MCF 10A (cell line): Measurements from ENCODE around the gene AFP. TPM values are rescaled to one million over a fixed set of nuclear protein-coding genes. Genes with fewer than 3 reads are reported as not detected.

Experiments used
- BruUV-seq: library from RNA; stranded (reverse); fragments of 400-500 nt; replicated peaks from 2 replicates; lab custom pipeline; 2021; lab: Mats Ljungman, UMichigan
- CTCF ChIA-PET: fragments of 300-600 bp; sonication (Branson Sonifier 250); formaldehyde crosslinking; extraction: SDS; loops from one replicate; lab custom pipeline; 2021; ENCODE audit warnings: antibody characterized with exemption, inconsistent platforms; lab: Yijun Ruan, JAX
- POLR2A ChIA-PET: fragments of 300-600, 350-650 bp; sonication (Branson Sonifier 250); formaldehyde crosslinking; extraction: SDS; loops from one replicate; lab custom pipeline; 2020; ENCODE audit warnings: antibody characterized with exemption, inconsistent platforms; lab: Yijun Ruan, JAX
- DNase-seq: peaks from one replicate; pipeline ENCODE4 v3.0.0-alpha.2; 2018; ENCODE audit not compliant: unreplicated experiment
- H3K27ac Mint-ChIP-seq: one replicate; pipeline ENCODE4 v1.8.0; 2022; ENCODE audit warnings: mild to moderate bottlenecking, low read depth, mixed read lengths; ENCODE audit not compliant: unreplicated experiment
- H3K27me3 Mint-ChIP-seq: one replicate; pipeline ENCODE4 v1.8.0; 2022; ENCODE audit warnings: mixed read lengths; ENCODE audit not compliant: insufficient read depth, unreplicated experiment
- H3K36me3 Mint-ChIP-seq: one replicate; pipeline ENCODE4 v1.8.0; 2022; ENCODE audit warnings: mild to moderate bottlenecking, moderate library complexity, mixed read lengths; ENCODE audit not compliant: insufficient read depth, unreplicated experiment
- H3K4me1 Mint-ChIP-seq: one replicate; pipeline ENCODE4 v1.8.0; 2022; ENCODE audit warnings: mixed read lengths; ENCODE audit not compliant: insufficient read depth, unreplicated experiment
- H3K4me3 Mint-ChIP-seq: one replicate; pipeline ENCODE4 v1.8.0; 2022; ENCODE audit warnings: mild to moderate bottlenecking, moderate library complexity, mixed read lengths; ENCODE audit not compliant: unreplicated experiment
- H3K9me3 Mint-ChIP-seq: one replicate; pipeline ENCODE4 v1.8.0; 2022; ENCODE audit warnings: mixed read lengths; ENCODE audit not compliant: unreplicated experiment
- intact Hi-C: fragments of 100-400 bp; cut with micrococcal nuclease; formaldehyde crosslinking; loops from 2 replicates; pipeline ENCODE4 v1.14.1; 2022
- total RNA-seq: library from RNA; stranded (reverse); gene quantifications from 2 replicates; pipeline ENCODE4 v1.2.3, GENCODE V29; 2022
- TF ChIP-seq, protein P1 (sequence below): fragments of 200-600 bp; IDR thresholded peaks from one replicate; pipeline ENCODE4 v1.8.0; 2022; ENCODE audit warnings: antibody characterized with exemption, mild to moderate bottlenecking; ENCODE audit not compliant: unreplicated experiment

Gene AFP
- total RNA-seq, 1 experiment from 2014 or later = not detected

GRCh38 chr4:73414936-73415271, 21.1 kb upstream of the AFP start:
- peaks cover 36% of the 10 kb centered on the region for H3K27me3 Mint-ChIP-seq
- DNase-seq = no peak
- no peaks in the 10 kb centered on the region for H3K9me3 Mint-ChIP-seq
- BruUV-seq = no TSS peak
- no peaks in the 10 kb centered on the region for H3K36me3 Mint-ChIP-seq
- ChIA-PET POLR2A (no interaction called here), CTCF (no interaction called here)
- intact Hi-C loops = no loop called here
- H3K27ac Mint-ChIP-seq = no peak overlapping the region
- H3K4me1 Mint-ChIP-seq = no peaks in the 10 kb centered on the region
- no peak overlapping the region for H3K4me3 Mint-ChIP-seq
- TF ChIP-seq, protein P1, sequence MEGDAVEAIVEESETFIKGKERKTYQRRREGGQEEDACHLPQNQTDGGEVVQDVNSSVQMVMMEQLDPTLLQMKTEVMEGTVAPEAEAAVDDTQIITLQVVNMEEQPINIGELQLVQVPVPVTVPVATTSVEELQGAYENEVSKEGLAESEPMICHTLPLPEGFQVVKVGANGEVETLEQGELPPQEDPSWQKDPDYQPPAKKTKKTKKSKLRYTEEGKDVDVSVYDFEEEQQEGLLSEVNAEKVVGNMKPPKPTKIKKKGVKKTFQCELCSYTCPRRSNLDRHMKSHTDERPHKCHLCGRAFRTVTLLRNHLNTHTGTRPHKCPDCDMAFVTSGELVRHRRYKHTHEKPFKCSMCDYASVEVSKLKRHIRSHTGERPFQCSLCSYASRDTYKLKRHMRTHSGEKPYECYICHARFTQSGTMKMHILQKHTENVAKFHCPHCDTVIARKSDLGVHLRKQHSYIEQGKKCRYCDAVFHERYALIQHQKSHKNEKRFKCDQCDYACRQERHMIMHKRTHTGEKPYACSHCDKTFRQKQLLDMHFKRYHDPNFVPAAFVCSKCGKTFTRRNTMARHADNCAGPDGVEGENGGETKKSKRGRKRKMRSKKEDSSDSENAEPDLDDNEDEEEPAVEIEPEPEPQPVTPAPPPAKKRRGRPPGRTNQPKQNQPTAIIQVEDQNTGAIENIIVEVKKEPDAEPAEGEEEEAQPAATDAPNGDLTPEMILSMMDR = no peak

DNA sequence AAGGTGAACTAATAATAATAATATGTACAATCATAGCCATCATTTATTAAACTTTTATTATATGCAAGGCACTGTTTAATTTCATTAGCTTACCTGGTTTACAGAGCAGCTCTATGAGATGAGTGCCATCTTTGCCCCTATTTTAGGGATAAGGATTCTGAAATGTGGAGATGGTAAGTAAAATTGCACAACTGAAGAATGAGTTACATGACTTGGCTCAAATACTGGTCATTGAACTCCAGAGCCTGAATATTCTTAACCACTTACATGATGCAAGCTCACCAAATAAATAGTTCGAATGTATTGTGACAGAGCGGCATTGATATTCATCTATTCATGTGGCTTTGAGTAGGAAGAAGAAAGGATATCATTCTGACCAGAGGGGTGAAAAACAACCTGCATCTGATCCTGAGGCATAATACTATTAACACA, 20.2 kb upstream of the AFP start:
- intact Hi-C loops = no loop called here
- no peaks in the 10 kb centered on the region for H3K4me1 Mint-ChIP-seq
- peaks cover 27% of the 10 kb centered on the region for H3K27me3 Mint-ChIP-seq
- no TSS peak for BruUV-seq
- no peaks in the 10 kb centered on the region for H3K36me3 Mint-ChIP-seq
- H3K9me3 Mint-ChIP-seq = no peaks in the 10 kb centered on the region
- no peak overlapping the region for H3K4me3 Mint-ChIP-seq
- no peak for DNase-seq
- no peak overlapping the region for H3K27ac Mint-ChIP-seq
- ChIA-PET CTCF (interaction anchor here (0.6 to 1.0 kb wide), 2 partner anchors 19 to 75 kb away, joined by 3 read pairs; no protein-coding TSS in a partner anchor), POLR2A (interaction anchor here (1.2 kb wide), 1 partner anchor 9 kb away, joined by 3 read pairs; no protein-coding TSS in a partner anchor)
- TF ChIP-seq, protein P1 = no peak

GRCh38 chr4:73416423-73417087, 19.5 kb upstream of the AFP start:
- Mint-ChIP-seq H3K27me3 (peaks cover 25% of the 10 kb centered on the region), H3K4me1 (no peaks in the 10 kb centered on the region), H3K36me3 (no peaks in the 10 kb centered on the region), H3K27ac (no peak overlapping the region), H3K4me3 (no peak overlapping the region), H3K9me3 (no peaks in the 10 kb centered on the region)
- TF ChIP-seq, protein P1 = no peak
- BruUV-seq = no TSS peak
- intact Hi-C loops = no loop called here
- no peak for DNase-seq
- POLR2A ChIA-PET = interaction anchor here (1.2 kb wide), 1 partner anchor 9 kb away, joined by 3 read pairs; no protein-coding TSS in a partner anchor
- CTCF ChIA-PET = interaction anchor here (1.0 kb wide), 1 partner anchor 75 kb away, joined by 3 read pairs; no protein-coding TSS in a partner anchor

DNA sequence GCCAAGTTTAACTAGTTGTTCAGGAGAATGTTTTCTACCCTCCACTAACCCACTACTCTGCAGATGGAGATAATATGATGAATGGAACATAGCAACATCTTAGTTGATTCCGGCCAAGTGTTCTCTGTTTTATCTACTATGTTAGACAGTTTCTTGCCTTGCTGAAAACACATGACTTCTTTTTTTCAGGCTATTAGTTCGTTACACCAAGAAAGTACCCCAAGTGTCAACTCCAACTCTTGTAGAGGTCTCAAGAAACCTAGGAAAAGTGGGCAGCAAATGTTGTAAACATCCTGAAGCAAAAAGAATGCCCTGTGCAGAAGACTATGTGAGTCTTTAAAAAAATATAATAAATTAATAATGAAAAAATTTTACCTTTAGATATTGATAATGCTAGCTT, 18.7 kb upstream of the AFP start:
- no peak for DNase-seq
- no peak overlapping the region for H3K27ac Mint-ChIP-seq
- BruUV-seq = no TSS peak
- no peak overlapping the region for H3K4me3 Mint-ChIP-seq
- H3K4me1 Mint-ChIP-seq = no peaks in the 10 kb centered on the region
- ChIA-PET CTCF (no interaction called here), POLR2A (interaction anchor here (1.2 kb wide), 1 partner anchor 11 kb away, joined by 4 read pairs; no protein-coding TSS in a partner anchor)
- no peaks in the 10 kb centered on the region for H3K9me3 Mint-ChIP-seq
- no peaks in the 10 kb centered on the region for H3K36me3 Mint-ChIP-seq
- intact Hi-C loops = no loop called here
- TF ChIP-seq, protein P1 = no peak
- H3K27me3 Mint-ChIP-seq = peaks cover 30% of the 10 kb centered on the region
